Measurements from ENCODE around the gene NMD3.
"Not testable (repeated sequence)": the region's sequence is repeated elsewhere in the genome, so short reads cannot be mapped to it uniquely, and the experiment has no call there.

Gene NMD3

GRCh38 chr3:161231861-161232260 is 10.8 kb downstream of the NMD3 start:
- no peak for DNase-seq

GRCh38 chr3:161233557-161233956 is 12.4 kb downstream of the NMD3 start:
- DNase-seq: no peak

- DNase-seq: no peak
Observed at GRCh38 chr3:161236240-161236639, 15.1 kb downstream of the NMD3 start.

- DNase-seq: no peak
Observed at GRCh38 chr3:161239700-161240099, 18.6 kb downstream of the NMD3 start.

GRCh38 chr3:161244538-161244937 is 23.4 kb downstream of the NMD3 start:
- no peak for DNase-seq

- no peak for DNase-seq
Observed at GRCh38 chr3:161247049-161247448, 25.9 kb downstream of the NMD3 start.

- DNase-seq: no peak
Observed at GRCh38 chr3:161250116-161250515, 29.0 kb downstream of the NMD3 start.

- no peak for DNase-seq
Observed at GRCh38 chr3:161251716-161252115, 30.6 kb downstream of the NMD3 start.

GRCh38 chr3:161252143-161252542 is 31.0 kb downstream of the NMD3 start:
- no peak for DNase-seq

GRCh38 chr3:161253711-161254110 is 32.6 kb downstream of the NMD3 start:
- DNase-seq: no peak

GRCh38 chr3:161254861-161255260 is 33.8 kb downstream of the NMD3 start:
- DNase-seq: no peak

GRCh38 chr3:161263057-161263456 is 41.9 kb downstream of the NMD3 start:
- no peak for DNase-seq

GRCh38 chr3:161264852-161265251 is 43.7 kb downstream of the NMD3 start:
- DNase-seq: no peak

GRCh38 chr3:161265916-161266571 is 44.9 kb downstream of the NMD3 start:
- DNase-seq: no peak

GRCh38 chr3:161266731-161267150 is 45.6 kb downstream of the NMD3 start:
- DNase-seq: no peak

- no peak for DNase-seq
Observed at GRCh38 chr3:161267646-161268045, 46.5 kb downstream of the NMD3 start.

- no peak for DNase-seq
Observed at GRCh38 chr3:161268601-161269000, 47.5 kb downstream of the NMD3 start.

GRCh38 chr3:161270991-161271390 is 49.9 kb downstream of the NMD3 start:
- no peak for DNase-seq

GRCh38 chr3:161271646-161272045 is 50.5 kb downstream of the NMD3 start:
- no peak for DNase-seq

GRCh38 chr3:161272524-161272923 is 51.4 kb downstream of the NMD3 start:
- no peak for DNase-seq

GRCh38 chr3:161273589-161274218 is 52.6 kb downstream of the NMD3 start:
- no peak for DNase-seq

- no peak for DNase-seq
Observed at GRCh38 chr3:161274691-161275298, 53.7 kb downstream of the NMD3 start.

GRCh38 chr3:161275919-161276318 is 54.8 kb downstream of the NMD3 start:
- DNase-seq: peak; percentile 93

- not testable (repeated sequence) for DNase-seq
Observed at GRCh38 chr3:161282387-161282786, 61.3 kb downstream of the NMD3 start.
